Measurements from ENCODE around the gene RTKN2.

DNA sequence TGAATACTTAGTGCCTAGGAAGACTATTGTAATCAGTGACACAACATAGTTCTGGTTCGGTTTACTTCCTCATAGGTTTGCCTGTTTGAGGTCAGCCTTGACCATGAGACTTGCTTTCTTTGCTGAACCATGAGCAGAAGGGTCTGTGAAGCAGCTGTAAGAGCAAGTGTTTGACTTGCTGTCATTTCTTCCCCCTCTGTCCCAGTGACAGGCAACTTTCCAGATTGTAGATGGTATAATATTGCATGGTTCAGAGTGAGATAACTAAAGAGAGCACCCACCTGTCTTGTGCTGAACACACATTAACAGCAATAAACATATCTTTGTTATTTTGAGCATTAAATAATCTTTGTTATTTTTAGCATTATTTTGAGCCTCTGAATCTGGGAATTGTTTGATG lies 9.3 kb upstream of the RTKN2 start:
- TF ChIP-seq, protein P1, sequence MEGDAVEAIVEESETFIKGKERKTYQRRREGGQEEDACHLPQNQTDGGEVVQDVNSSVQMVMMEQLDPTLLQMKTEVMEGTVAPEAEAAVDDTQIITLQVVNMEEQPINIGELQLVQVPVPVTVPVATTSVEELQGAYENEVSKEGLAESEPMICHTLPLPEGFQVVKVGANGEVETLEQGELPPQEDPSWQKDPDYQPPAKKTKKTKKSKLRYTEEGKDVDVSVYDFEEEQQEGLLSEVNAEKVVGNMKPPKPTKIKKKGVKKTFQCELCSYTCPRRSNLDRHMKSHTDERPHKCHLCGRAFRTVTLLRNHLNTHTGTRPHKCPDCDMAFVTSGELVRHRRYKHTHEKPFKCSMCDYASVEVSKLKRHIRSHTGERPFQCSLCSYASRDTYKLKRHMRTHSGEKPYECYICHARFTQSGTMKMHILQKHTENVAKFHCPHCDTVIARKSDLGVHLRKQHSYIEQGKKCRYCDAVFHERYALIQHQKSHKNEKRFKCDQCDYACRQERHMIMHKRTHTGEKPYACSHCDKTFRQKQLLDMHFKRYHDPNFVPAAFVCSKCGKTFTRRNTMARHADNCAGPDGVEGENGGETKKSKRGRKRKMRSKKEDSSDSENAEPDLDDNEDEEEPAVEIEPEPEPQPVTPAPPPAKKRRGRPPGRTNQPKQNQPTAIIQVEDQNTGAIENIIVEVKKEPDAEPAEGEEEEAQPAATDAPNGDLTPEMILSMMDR (IDR thresholded peaks at IDR 0.05): no peak
- TF ChIP-seq POLR2A (IDR thresholded peaks at IDR 0.05): no peak

All from Peyer's patch (tissue), 4 donors.